ENCODE measurements around the gene HAPLN1.

DNA sequence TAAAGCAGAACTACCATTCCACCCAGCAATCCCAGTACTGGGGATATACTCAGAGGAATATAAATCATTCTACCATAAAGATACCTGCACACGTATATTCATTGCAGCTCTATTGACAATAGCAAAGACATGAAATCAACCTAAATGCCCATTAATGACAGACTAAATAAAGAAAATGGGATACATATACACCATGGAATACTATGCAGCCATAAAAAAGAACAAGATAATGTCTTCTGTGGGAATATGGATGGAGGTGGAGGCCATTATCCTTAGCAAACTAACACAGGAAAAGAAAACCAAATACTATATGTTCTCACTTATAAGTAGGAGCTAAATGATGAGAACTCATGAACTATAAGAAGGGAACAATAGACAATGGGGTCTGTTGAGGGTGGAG lies 12.5 kb downstream of the HAPLN1 start:
- TF ChIP-seq EZH2 (optimal IDR thresholded peaks at IDR 0.05; ENCODE audit: low read depth, low read length) (no peak), EZH2phosphoT487 (IDR thresholded peaks at IDR 0.05; ENCODE audit: low read length) (no peak)
- TF ChIP-seq, protein P1, sequence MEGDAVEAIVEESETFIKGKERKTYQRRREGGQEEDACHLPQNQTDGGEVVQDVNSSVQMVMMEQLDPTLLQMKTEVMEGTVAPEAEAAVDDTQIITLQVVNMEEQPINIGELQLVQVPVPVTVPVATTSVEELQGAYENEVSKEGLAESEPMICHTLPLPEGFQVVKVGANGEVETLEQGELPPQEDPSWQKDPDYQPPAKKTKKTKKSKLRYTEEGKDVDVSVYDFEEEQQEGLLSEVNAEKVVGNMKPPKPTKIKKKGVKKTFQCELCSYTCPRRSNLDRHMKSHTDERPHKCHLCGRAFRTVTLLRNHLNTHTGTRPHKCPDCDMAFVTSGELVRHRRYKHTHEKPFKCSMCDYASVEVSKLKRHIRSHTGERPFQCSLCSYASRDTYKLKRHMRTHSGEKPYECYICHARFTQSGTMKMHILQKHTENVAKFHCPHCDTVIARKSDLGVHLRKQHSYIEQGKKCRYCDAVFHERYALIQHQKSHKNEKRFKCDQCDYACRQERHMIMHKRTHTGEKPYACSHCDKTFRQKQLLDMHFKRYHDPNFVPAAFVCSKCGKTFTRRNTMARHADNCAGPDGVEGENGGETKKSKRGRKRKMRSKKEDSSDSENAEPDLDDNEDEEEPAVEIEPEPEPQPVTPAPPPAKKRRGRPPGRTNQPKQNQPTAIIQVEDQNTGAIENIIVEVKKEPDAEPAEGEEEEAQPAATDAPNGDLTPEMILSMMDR (IDR thresholded peaks at IDR 0.05; ENCODE audit: low read length), result no peak
